ENCODE data around the gene ABCD2. TPM values are rescaled to one million over a fixed set of nuclear protein-coding genes. Genes with fewer than 3 reads are reported as not detected.

ABCD2 gene
- total RNA-seq, 1 donor = under 0.01 TPM

DNA sequence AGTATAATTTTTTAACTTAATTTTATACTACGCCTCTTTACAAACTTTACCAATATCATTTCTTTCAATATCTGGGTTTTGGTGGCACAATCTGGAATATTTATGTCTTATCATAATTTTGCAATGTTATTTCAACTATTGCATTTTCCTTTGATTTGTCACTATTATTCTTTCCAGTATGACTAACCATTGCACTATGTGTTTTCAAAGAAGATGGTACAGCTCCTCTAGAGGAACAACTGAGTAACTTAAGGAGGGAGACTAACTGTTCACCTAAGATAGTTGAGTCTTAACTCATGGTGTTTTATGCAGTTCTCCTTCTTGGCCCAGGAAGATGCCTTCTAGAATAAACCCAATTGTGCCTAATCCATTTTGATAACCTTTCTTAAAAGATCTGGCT is 116.2 kb downstream of the ABCD2 start:
- DNase-seq (ENCODE audit: low read depth) = peak; percentile 74
- H3K4me3 ChIP-seq (ENCODE audit: low read depth, low read length) = no peak overlapping the region
- TF ChIP-seq, protein P1, sequence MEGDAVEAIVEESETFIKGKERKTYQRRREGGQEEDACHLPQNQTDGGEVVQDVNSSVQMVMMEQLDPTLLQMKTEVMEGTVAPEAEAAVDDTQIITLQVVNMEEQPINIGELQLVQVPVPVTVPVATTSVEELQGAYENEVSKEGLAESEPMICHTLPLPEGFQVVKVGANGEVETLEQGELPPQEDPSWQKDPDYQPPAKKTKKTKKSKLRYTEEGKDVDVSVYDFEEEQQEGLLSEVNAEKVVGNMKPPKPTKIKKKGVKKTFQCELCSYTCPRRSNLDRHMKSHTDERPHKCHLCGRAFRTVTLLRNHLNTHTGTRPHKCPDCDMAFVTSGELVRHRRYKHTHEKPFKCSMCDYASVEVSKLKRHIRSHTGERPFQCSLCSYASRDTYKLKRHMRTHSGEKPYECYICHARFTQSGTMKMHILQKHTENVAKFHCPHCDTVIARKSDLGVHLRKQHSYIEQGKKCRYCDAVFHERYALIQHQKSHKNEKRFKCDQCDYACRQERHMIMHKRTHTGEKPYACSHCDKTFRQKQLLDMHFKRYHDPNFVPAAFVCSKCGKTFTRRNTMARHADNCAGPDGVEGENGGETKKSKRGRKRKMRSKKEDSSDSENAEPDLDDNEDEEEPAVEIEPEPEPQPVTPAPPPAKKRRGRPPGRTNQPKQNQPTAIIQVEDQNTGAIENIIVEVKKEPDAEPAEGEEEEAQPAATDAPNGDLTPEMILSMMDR (IDR thresholded peaks at IDR 0.05; ENCODE audit: insufficient read depth, low read length) = peak; percentile 54

GRCh38 chr12:39502726-39503125 is 116.9 kb downstream of the ABCD2 start:
- no peak overlapping the region for H3K4me3 ChIP-seq (ENCODE audit: low read depth, low read length)
- DNase-seq (ENCODE audit: low read depth) = no peak
- TF ChIP-seq, protein P1 (IDR thresholded peaks at IDR 0.05; ENCODE audit: insufficient read depth, low read length) = no peak

Small RNA genes within 50 kb of the gene (small RNA-seq; reads per million reads assigned to genes)
- gene AC121334.2 = not detected

Other genes with a start within 250 kb of the ABCD2 start
- 10.8 and 10.9 TPM in 2 replicates for gene KIF21A, start 176.7 kb downstream of the ABCD2 start, total RNA-seq (ENCODE audit: low replicate concordance)